ENCODE results near the gene ZNF138.

ZNF138 gene

DNA sequence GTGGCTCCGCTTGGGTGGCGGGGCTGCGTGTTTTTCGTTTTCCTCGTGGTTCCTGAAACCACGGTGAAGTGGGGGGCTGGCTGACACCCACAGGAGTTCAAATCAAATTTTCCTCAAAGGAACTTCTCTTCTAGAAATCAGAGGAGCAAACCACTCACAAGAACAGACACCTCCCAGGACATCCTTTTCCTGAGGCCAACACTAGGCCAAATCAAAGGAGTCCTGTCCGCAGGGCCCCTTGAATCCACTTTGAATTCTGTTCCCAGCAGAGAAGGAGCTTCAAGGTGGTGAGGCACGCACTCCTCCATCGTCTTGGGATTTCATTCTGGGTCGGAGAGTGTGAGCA is 78.9 kb downstream of the ZNF138 start:
- TF ChIP-seq RBAK (tag by site-specific recombination; IDR thresholded peaks at IDR 0.05) (no peak), ZNF48 (tag by site-specific recombination; IDR thresholded peaks at IDR 0.05) (no peak), ZNF16 (tag by site-specific recombination; IDR thresholded peaks at IDR 0.05; ENCODE audit: low read depth) (no peak), KLF8 (tag by site-specific recombination; IDR thresholded peaks at IDR 0.05) (no peak), ZNF341 (tag by site-specific recombination; IDR thresholded peaks at IDR 0.05; ENCODE audit: low read depth) (no peak), ZNF423 (tag by site-specific recombination; IDR thresholded peaks at IDR 0.05) (no peak)
- TF ChIP-seq, protein P1, sequence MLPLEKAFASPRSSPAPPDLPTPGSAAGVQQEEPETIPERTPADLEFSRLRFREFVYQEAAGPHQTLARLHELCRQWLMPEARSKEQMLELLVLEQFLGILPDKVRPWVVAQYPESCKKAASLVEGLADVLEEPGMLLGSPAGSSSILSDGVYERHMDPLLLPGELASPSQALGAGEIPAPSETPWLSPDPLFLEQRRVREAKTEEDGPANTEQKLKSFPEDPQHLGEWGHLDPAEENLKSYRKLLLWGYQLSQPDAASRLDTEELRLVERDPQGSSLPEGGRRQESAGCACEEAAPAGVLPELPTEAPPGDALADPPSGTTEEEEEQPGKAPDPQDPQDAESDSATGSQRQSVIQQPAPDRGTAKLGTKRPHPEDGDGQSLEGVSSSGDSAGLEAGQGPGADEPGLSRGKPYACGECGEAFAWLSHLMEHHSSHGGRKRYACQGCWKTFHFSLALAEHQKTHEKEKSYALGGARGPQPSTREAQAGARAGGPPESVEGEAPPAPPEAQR (tag by site-specific recombination; IDR thresholded peaks at IDR 0.05) = no peak

DNA sequence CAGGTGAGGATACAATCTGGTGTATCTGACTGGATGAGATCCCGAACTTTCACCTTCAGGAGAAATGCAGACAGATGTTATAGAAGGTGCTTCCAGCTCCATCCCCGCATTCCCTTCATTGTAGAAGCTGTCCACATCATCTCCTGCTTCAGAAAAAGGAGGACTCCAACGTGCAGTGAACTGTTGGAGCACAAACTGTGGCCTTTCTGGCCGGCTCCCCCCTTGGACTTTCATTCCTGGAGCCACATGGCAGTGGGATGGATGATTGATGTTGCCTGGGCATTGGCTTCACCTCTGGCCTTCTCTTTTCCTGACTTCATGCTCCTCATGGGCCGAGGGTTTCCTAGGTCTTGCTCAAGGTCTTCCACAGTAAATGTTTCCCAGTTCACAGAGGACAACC is 79.3 kb downstream of the ZNF138 start:
- Histone ChIP-seq H3K4me1 (ENCODE audit: control insufficient read depth, insufficient read depth, low read length) (no peaks in the 10 kb centered on the region), H3K36me3 (ENCODE audit: control insufficient read depth in 2 of 2, insufficient read depth in 1 of 2, low read length in 2 of 2) (no peaks in the 10 kb centered on the region), H3K27ac (ENCODE audit: extremely low read depth, low read depth, low read length) (no peak overlapping the region), H3K4me3 (ENCODE audit: low read depth, low read length) (no peak overlapping the region), H3K9me3 (ENCODE audit: control insufficient read depth, insufficient read depth, low read depth, low read length) (no peaks in the 10 kb centered on the region)
- no peak for TF ChIP-seq ZIC2 (tag by site-specific recombination; IDR thresholded peaks at IDR 0.05)
- no peak for TF ChIP-seq ZNF776 (tag by site-specific recombination; IDR thresholded peaks at IDR 0.05; ENCODE audit: borderline replicate concordance)
- TF ChIP-seq ZNF335 (tag by site-specific recombination; conservative IDR thresholded peaks at IDR 0.05) = no peak
- no peak for TF ChIP-seq ZNF707 (tag by site-specific recombination; IDR thresholded peaks at IDR 0.05)
- no peak for TF ChIP-seq ZNF76 (tag by site-specific recombination; IDR thresholded peaks at IDR 0.05; ENCODE audit: borderline replicate concordance, low read depth)
- TF ChIP-seq WT1 (tag by site-specific recombination; IDR thresholded peaks at IDR 0.05) = no peak
- TF ChIP-seq, protein P2, sequence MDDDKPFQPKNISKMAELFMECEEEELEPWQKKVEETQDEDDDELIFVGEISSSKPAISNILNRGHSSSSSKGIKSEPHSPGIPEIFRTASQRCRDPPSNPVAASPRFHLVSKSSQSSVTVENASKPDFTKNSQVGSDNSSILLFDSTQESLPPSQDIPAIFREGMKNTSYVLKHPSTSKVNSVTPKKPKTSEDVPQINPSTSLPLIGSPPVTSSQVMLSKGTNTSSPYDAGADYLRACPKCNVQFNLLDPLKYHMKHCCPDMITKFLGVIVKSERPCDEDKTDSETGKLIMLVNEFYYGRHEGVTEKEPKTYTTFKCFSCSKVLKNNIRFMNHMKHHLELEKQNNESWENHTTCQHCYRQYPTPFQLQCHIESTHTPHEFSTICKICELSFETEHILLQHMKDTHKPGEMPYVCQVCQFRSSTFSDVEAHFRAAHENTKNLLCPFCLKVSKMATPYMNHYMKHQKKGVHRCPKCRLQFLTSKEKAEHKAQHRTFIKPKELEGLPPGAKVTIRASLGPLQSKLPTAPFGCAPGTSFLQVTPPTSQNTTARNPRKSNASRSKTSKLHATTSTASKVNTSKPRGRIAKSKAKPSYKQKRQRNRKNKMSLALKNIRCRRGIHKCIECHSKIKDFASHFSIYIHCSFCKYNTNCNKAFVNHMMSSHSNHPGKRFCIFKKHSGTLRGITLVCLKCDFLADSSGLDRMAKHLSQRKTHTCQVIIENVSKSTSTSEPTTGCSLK (tag by site-specific recombination; IDR thresholded peaks at IDR 0.05) = no peak
- TF ChIP-seq, protein P3, sequence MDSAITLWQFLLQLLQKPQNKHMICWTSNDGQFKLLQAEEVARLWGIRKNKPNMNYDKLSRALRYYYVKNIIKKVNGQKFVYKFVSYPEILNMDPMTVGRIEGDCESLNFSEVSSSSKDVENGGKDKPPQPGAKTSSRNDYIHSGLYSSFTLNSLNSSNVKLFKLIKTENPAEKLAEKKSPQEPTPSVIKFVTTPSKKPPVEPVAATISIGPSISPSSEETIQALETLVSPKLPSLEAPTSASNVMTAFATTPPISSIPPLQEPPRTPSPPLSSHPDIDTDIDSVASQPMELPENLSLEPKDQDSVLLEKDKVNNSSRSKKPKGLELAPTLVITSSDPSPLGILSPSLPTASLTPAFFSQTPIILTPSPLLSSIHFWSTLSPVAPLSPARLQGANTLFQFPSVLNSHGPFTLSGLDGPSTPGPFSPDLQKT (IDR thresholded peaks at IDR 0.05; ENCODE audit: borderline replicate concordance, low read depth, low read length) = no peak
- TF ChIP-seq TCF7L2 (IDR thresholded peaks at IDR 0.05; ENCODE audit: borderline replicate concordance, low read depth, low read length) = no peak
- TF ChIP-seq, protein P4, sequence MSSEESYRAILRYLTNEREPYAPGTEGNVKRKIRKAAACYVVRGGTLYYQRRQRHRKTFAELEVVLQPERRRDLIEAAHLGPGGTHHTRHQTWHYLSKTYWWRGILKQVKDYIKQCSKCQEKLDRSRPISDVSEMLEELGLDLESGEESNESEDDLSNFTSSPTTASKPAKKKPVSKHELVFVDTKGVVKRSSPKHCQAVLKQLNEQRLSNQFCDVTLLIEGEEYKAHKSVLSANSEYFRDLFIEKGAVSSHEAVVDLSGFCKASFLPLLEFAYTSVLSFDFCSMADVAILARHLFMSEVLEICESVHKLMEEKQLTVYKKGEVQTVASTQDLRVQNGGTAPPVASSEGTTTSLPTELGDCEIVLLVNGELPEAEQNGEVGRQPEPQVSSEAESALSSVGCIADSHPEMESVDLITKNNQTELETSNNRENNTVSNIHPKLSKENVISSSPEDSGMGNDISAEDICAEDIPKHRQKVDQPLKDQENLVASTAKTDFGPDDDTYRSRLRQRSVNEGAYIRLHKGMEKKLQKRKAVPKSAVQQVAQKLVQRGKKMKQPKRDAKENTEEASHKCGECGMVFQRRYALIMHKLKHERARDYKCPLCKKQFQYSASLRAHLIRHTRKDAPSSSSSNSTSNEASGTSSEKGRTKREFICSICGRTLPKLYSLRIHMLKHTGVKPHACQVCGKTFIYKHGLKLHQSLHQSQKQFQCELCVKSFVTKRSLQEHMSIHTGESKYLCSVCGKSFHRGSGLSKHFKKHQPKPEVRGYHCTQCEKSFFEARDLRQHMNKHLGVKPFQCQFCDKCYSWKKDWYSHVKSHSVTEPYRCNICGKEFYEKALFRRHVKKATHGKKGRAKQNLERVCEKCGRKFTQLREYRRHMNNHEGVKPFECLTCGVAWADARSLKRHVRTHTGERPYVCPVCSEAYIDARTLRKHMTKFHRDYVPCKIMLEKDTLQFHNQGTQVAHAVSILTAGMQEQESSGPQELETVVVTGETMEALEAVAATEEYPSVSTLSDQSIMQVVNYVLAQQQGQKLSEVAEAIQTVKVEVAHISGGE (tag by site-specific recombination; conservative IDR thresholded peaks at IDR 0.05; ENCODE audit: low read depth) = no peak
- TF ChIP-seq ZNF501 (tag by site-specific recombination; IDR thresholded peaks at IDR 0.05) = no peak
- no peak for TF ChIP-seq ZNF37A (tag by site-specific recombination; IDR thresholded peaks at IDR 0.05)
- TF ChIP-seq, protein P5, sequence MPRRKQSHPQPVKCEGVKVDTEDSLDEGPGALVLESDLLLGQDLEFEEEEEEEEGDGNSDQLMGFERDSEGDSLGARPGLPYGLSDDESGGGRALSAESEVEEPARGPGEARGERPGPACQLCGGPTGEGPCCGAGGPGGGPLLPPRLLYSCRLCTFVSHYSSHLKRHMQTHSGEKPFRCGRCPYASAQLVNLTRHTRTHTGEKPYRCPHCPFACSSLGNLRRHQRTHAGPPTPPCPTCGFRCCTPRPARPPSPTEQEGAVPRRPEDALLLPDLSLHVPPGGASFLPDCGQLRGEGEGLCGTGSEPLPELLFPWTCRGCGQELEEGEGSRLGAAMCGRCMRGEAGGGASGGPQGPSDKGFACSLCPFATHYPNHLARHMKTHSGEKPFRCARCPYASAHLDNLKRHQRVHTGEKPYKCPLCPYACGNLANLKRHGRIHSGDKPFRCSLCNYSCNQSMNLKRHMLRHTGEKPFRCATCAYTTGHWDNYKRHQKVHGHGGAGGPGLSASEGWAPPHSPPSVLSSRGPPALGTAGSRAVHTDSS (tag by site-specific recombination; IDR thresholded peaks at IDR 0.05) = no peak
- ChIA-PET POLR2A (no interaction called here), CTCF (no interaction called here)

More for the DNA sequence above, 78.9 kb downstream of the ZNF138 start:
- Histone ChIP-seq H3K9me3 (ENCODE audit: control insufficient read depth, insufficient read depth, low read depth, low read length) (no peaks in the 10 kb centered on the region), H3K4me1 (ENCODE audit: control insufficient read depth, insufficient read depth, low read length) (no peaks in the 10 kb centered on the region), H3K27ac (ENCODE audit: extremely low read depth, low read depth, low read length) (no peak overlapping the region), H3K36me3 (ENCODE audit: control insufficient read depth in 2 of 2, insufficient read depth in 1 of 2, low read length in 2 of 2) (no peaks in the 10 kb centered on the region), H3K4me3 (ENCODE audit: low read depth, low read length) (no peak overlapping the region)
- POLR2A ChIA-PET = no interaction called here
- CTCF ChIA-PET = no interaction called here

All from HEK293 (cell line).